GM21526 (cell line): ENCODE data around the gene CACNA2D3.

ENCODE experiments used
- ATAC-seq: cut with Tn5 transposase; IDR thresholded peaks from one replicate; pipeline ENCODE4 v1.9.1; 2021; ENCODE audit warnings: moderate library complexity; ENCODE audit not compliant: unreplicated experiment, low FRiP score

The CACNA2D3 gene

DNA sequence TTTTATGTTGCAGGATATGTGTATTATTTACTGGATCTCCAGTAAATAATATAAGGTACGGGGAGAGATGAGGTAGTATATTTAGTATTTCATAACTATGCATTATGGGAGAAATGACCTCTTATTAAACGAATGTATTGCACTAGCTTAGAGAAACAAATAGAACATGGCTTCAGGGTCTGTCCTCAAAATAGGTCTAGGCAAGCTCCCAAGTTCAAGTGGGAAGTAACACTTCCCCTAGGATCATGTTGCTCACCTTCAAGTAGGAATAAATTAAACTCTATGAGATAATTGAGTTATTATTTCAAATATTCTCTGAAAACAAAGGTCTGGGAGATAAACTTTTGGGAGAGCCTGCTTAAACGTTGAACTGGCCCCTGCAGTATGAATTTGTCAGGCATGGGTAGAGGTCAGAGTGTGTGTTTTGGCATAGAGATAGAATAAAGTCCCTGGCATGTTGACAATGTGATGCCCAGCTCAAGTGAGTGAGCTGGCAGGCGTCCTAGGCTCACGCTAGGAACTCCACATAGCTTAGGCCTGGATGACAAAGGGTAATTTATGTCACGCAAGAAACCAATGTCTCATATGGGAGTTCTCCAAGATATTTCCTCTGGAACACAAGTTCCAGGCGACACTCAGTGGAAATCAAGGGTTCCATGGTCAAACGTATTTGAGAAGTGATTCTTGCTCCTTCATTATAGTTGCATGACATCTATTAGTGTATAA lies 236.8 kb downstream of the CACNA2D3 start:
- ATAC-seq, result no peak

DNA sequence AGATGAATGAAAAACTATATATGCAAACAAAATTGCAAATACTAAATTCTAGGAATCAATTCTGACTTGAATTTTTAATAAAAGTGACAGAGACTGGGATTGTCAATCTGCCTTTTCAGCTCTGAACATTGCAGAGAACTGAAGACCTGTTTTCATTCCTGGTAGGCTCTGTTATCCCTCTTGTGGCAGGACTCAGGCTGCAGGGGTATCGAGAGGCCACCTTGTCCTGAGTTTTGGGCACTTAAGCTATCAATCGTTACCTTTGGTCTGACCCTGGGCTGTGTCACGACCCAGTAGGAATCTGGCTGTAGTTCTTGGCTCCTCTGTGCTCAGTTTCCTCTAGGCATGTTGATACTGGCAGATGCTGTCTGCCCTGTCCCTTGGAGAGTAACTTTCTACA lies 238.0 kb downstream of the CACNA2D3 start:
- ATAC-seq, result no peak

DNA sequence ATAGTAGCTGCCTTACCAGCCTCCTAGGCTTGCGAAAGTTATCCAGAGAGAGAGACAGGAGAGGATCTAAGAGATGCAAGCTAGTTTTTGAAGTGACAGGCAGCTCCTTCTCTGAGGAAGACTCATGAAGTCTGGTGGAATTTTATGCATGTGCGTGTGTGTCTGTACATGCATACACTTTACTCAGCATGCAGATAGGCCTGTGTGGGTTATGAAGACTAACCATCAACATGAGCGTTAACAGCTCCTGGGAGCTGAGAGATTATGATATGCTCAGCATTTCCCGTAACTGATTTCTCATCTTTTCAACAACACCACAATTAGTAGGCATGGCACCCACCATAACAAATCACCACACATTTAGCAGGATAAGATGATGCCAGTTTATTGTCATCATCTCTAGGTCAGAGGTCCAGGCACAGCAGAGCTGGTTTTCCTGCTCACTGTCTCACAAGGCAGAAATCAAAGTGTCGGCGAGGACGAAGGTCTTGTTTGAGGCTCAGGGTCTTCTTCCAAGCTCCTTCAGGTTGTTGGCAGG lies 239.5 kb downstream of the CACNA2D3 start:
- no peak for ATAC-seq

DNA sequence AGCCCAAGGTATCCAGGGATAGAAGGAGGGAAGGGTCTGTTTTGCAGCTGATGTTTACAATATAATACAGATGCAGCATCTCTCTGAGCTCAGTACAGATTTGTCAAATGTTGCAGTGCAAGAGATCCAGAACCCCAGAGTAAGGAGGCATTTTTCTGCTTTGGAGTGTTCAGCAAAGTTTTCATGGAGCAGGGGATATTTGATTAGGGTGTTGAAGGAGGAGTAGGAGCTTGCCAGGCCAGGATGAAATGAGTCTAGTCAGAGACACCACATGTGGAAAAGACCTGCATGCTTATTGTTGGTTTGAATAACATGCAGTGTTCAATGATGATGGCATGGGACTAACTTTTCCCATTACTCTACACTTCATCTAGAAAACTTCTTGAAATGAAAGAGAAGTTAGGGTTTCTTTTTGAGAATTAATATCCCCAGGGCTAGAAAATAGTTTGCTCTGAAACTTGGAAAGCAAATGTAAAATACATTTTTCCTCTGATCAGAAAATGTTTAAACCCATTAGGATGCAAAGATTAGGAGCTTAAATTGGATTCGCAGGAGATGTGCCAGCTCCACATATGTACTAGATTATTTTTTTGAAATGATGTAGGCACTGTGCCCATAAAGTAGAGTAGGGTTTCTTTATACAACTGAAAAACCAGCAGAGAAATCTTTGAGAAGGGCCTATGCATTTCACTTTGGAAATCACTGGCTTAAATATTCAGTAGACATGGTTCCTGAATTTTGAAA lies 243.8 kb downstream of the CACNA2D3 start:
- ATAC-seq, result no peak

- no peak for ATAC-seq
These were observed 244.5 kb downstream of the CACNA2D3 start for GRCh38 chr3:54366839-54367238.

GRCh38 chr3:54372232-54372631 lies 249.9 kb downstream of the CACNA2D3 start:
- ATAC-seq, result no peak

DNA sequence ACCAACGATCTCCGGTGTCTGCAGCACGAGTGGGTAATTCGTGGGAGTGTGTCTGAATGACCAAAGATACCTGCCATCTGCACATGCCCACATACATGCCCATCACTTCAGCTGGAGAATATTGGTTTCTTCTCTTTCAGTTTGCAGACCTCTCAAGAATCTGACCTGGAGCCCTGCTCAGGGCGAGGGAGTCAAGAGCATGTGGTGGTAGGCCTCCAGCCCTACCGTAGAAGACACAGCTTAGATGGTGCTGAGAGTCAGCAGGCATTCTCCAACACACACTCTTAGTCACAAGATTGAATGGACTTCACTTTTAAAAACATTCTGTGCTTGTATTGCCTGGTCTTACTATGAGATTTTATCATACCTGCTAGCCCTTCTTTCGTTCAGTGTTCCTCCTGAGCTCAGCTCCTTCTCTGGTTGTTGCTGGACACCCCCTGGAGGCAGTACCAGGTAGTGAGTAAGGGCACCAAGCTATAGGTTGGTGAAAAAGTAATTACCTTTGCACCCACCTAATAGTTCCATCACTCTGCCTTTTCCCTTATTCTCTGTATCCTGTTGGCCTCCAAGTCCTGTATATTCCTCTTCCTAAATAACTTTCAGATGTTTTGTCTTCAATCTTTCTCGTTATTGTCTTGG lies 252.0 kb downstream of the CACNA2D3 start:
- no peak for ATAC-seq

- no peak for ATAC-seq
These were observed 253.9 kb downstream of the CACNA2D3 start for GRCh38 chr3:54376142-54376807.

- ATAC-seq, result no peak
These were observed 254.7 kb downstream of the CACNA2D3 start for GRCh38 chr3:54376939-54377578.

DNA sequence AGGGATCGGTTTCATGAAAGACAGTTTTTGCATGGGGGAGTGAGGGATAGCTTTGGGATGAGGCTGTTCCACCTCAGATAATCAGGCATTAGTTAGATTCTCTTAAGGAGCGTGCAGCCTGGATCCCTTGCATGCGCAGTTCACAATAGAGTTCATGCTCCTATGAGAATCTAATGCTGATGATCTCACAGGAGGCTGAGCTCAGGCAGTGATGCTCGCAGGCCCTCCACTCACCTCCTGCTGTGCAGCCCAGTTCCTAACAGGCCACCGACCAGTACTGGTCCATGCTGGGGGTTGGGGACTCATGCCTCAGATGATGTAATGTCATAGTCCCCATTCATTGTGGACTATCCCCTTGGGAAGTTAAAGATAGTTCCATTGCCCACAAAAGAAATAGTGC lies 255.8 kb downstream of the CACNA2D3 start:
- ATAC-seq, result no peak

- ATAC-seq, result no peak
These were observed 261.9 kb downstream of the CACNA2D3 start for GRCh38 chr3:54384279-54384678.

DNA sequence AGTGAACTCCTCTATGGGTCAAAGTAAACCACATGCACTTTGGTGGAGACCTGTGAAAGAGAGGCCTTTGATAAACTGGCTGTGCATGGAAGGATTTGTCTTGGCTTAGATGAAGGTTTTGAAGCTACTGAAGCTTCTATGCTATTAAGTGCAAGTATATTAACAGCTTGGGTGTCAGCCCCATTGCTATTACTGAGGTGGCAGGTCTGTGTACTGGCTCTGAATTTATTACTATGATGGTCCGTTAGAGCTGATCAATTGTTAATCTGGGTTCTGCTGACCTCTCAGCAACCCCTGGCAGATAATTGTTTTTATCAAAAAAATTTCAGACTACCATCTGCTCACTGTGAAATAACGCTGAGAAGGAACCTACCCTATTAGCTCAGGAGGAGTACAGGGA lies 268.2 kb downstream of the CACNA2D3 start:
- no peak for ATAC-seq

DNA sequence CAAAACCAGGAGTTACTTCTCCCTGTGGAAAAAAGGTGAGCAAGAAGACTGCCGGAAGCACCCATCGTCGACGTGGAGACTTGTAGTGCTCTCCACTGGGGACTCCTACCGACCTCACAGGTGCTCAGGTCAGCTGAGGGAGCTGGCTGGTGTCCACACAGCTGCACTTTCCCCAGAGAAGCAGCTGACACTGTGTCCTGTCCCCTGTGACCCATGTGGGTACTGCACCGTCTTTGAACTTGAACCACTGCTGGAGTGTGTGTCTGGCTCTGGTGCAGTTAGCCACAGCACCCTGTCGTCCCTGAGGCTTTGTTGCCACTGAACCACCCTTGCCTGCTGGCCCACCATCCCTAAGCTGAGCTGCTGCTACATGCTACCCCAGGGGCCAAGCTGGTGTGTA lies 270.8 kb downstream of the CACNA2D3 start:
- no peak for ATAC-seq

DNA sequence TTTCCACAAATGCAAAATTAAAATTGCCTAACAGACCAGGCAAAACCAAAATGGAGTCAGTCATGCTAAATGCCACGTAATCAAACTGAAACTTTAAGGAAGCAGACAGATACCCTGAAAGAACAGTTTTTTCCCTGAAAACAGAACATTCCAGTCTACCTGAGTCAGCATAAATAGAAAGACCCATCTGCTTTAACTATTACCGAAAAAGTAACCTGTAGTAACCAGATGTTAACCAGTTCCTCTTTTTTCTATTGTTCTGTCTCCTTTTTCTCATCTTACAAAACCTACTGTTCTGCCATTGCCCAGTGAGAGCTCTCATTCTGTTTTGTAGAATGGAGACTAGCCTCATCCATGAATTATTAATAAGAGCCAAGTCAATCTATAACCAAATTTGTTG lies 286.0 kb downstream of the CACNA2D3 start:
- no peak for ATAC-seq

- ATAC-seq, result no peak
These were observed 299.6 kb downstream of the CACNA2D3 start for GRCh38 chr3:54421943-54422342.

GRCh38 chr3:54424292-54424691 lies 301.9 kb downstream of the CACNA2D3 start:
- ATAC-seq, result no peak

- ATAC-seq, result no peak
These were observed 304.0 kb downstream of the CACNA2D3 start for GRCh38 chr3:54426381-54426780.

DNA sequence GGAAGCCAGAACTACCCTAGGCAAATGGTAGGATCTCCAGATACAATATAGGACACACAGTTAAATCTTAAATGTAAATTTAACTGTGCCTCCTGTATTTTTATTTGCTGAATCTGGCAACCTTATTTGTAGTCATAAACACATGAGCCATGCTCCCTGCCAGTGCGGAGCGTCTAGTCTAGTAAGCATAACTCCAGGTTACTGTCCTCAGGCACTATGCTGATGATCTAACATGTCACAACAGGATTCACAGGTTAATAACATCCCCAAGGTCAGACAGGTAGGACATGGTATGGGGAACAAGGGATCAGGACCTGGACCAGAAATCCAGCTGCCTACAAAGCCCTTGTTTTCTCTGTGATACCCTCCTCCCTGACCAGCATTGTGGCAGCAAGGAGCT lies 305.1 kb downstream of the CACNA2D3 start:
- ATAC-seq, result no peak

DNA sequence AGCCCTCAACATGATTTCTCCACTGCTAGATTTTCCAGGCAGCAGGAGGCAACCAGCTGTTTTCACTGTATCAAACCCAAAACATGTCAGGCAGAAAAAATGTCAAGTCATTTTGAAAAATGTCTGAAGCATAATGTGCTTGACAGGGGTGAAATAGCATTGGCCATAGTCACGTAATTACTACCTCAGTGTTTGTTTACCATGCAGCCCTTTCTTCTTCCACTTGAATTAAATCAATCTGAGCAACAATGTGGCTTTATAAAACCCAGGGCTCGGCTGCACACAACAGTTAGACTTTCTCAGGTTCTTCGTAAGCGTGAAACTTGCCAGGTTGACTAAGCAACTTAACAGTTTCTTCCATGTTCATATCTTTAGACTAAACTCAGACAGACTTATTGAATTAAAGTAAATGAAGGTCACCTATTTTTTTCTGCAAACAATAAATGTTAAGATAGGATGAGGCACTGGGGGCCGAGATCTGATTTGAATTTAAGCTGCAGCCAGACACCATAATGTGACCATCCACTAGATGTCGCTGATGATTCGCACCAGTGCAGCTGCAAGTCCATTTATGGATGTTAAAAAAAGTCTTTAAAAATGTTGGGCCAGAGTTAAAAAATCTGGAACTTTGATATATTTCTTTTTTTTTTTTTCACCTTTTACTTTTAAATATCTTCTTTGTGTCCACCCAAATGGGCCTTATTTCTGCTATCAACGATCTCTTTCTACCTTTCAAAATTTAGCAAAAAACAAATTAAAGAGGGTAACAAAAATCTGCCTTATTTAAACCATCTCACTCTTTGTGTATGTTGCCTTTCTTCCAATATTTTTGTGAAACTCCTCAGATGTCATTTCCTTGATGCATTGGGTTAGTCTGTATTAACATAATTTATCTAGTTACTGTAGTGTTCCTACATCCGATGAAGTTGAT lies 305.9 kb downstream of the CACNA2D3 start:
- ATAC-seq, result no peak
